A673 (cell line): ENCODE measurements around the gene SSNA1.

Experiments used
- EZH2 ChIP-seq: fragments of 200-600 bp; sonication (generic); IDR thresholded peaks from 2 replicates; pipeline ENCODE4 v1.6.1; 2017; ENCODE audit warnings: borderline replicate concordance, low read depth, mild to moderate bottlenecking, mixed read lengths, antibody characterized with exemption, low read length; ENCODE audit not compliant: poor library complexity, severe bottlenecking
- TF ChIP-seq, protein P1 (sequence below): fragments of 300-800, 200-600 bp; sonication (generic); conservative IDR thresholded peaks from 2 replicates; pipeline ENCODE4 v1.5.1; 2017; ENCODE audit warnings: low read depth, mild to moderate bottlenecking, antibody characterized with exemption, low read length, moderate library complexity, mixed read lengths

DNA sequence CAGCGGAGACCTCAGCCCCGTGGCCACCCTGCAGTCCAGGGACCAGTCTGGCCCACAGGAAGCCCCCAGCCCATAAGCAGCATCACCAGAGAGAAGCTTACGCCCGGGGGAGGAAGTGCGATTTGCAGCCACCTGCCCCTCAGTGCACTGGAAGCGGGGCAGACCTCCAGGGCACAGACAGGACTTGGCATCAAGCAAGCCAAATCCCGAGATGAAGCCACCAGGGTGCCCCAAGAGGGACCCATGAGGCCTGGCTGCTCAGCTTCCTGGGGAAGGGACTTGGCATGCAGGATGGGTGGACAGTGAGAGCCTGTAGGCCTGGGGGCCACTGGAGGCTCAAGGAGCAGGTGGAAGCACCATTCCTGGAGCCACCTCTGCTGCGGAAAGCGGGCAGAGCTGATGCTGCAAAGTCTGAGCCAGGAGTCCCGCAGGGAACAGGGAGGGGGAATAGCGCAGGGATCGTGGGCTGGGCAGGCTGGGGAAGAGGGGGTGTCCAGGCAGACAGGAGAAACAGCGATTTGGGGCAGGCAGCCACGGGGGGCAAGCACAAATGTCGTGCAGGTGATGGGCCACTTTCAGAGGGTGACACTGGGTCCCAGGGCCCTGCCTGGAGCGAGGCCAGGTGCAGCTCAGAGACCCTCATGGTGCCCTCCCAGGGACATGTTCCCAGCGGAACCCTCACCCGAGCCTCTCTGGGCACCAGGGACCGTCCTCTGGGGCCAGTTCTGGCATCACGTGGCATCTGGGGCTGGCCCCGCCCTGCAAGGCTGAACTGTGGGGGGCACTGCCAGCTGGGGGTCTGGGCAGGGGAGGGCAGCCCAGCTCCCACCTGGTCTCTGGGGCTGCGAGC lies 21.9 kb upstream of the SSNA1 start:
- TF ChIP-seq EZH2, result peak; percentile 35
- TF ChIP-seq, protein P1, sequence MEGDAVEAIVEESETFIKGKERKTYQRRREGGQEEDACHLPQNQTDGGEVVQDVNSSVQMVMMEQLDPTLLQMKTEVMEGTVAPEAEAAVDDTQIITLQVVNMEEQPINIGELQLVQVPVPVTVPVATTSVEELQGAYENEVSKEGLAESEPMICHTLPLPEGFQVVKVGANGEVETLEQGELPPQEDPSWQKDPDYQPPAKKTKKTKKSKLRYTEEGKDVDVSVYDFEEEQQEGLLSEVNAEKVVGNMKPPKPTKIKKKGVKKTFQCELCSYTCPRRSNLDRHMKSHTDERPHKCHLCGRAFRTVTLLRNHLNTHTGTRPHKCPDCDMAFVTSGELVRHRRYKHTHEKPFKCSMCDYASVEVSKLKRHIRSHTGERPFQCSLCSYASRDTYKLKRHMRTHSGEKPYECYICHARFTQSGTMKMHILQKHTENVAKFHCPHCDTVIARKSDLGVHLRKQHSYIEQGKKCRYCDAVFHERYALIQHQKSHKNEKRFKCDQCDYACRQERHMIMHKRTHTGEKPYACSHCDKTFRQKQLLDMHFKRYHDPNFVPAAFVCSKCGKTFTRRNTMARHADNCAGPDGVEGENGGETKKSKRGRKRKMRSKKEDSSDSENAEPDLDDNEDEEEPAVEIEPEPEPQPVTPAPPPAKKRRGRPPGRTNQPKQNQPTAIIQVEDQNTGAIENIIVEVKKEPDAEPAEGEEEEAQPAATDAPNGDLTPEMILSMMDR, result no peak
